Thyroid gland (tissue), 4 donors: ENCODE data around the gene TTR.

Experiments
- CTCF ChIP-seq, 6 experiments: fragments of 200-600 bp in 3 of 6; fragments of 450-650 bp in 3 of 6; sonication (generic) in 3 of 6; IDR thresholded peaks; one replicate each; pipeline ENCODE4 v1.5.1; 2016 to 2019; ENCODE audit warnings: antibody characterized with exemption in 6 of 6, mild to moderate bottlenecking in 2 of 6, inconsistent platforms in 1 of 6, moderate library complexity in 1 of 6
- POLR2A ChIP-seq, 2 donors: fragments of 450-650 bp; IDR thresholded peaks; one replicate each; pipeline ENCODE4 v1.6.1; 2017; ENCODE audit warnings: antibody characterized with exemption in 2 of 2, mild to moderate bottlenecking in 2 of 2, moderate library complexity in 1 of 2

GRCh38 chr18:31563778-31564177, 27.9 kb upstream of the TTR start:
- TF ChIP-seq POLR2A (IDR thresholded peaks at IDR 0.05) (no peak), CTCF (IDR thresholded peaks at IDR 0.05) (peak in 1 of 6 experiments; percentile 25)
